H9 (cell line): ENCODE results near the gene C1QTNF9B. TPM values are rescaled to one million over a fixed set of nuclear protein-coding genes. Genes with fewer than 3 reads are reported as not detected.

ENCODE experiments used
- DNase-seq: peaks from one replicate; pipeline ENCODE4 v3.0.0-alpha.2; 2017
- H2AFZ ChIP-seq: one replicate; pipeline ENCODE4 v1.6.1; 2013; ENCODE audit warnings: mild to moderate bottlenecking, low read length, control low read depth, moderate library complexity
- H2AK5ac ChIP-seq: 2 replicates; pipeline ENCODE4 v1.6.1; 2013; ENCODE audit warnings: low read length, control low read depth, mixed read lengths; ENCODE audit not compliant: insufficient read length
- H2BK120ac ChIP-seq: one replicate; pipeline ENCODE4 v1.6.1; 2013; ENCODE audit warnings: low read depth, mild to moderate bottlenecking, low read length, control low read depth, inconsistent platforms; ENCODE audit not compliant: poor library complexity, severe bottlenecking
- H2BK12ac ChIP-seq: 2 replicates; pipeline ENCODE4 v1.6.1; 2013; ENCODE audit warnings: low read length, control low read depth, mixed read lengths, low read depth; ENCODE audit not compliant: insufficient read length
- H2BK15ac ChIP-seq: 2 replicates; pipeline ENCODE4 v1.6.1; 2013; ENCODE audit warnings: low read depth, low read length, control low read depth
- H2BK20ac ChIP-seq: one replicate; pipeline ENCODE4 v1.6.1; 2013; ENCODE audit warnings: low read depth, mild to moderate bottlenecking, low read length, control low read depth, inconsistent platforms; ENCODE audit not compliant: poor library complexity, severe bottlenecking
- H2BK5ac ChIP-seq: 2 replicates; pipeline ENCODE4 v1.6.1; 2013; ENCODE audit warnings: low read length, control low read depth, mixed read lengths; ENCODE audit not compliant: insufficient read length
- H3K14ac ChIP-seq: 2 replicates; pipeline ENCODE4 v1.6.1; 2013; ENCODE audit warnings: low read length, control low read depth; ENCODE audit not compliant: insufficient read depth
- H3K18ac ChIP-seq: 2 replicates; pipeline ENCODE4 v1.6.1; 2013; ENCODE audit warnings: low read depth, mild to moderate bottlenecking, mixed read lengths, low read length, control low read depth; ENCODE audit not compliant: insufficient read length
- H3K23ac ChIP-seq: 2 replicates; pipeline ENCODE4 v1.6.1; 2013; ENCODE audit warnings: low read length, control low read depth, mixed read lengths, low read depth; ENCODE audit not compliant: insufficient read length
- H3K23me2 ChIP-seq: 2 replicates; pipeline ENCODE4 v1.6.1; 2013; ENCODE audit warnings: low read depth, mild to moderate bottlenecking, mixed read lengths, low read length, control low read depth; ENCODE audit not compliant: insufficient read length, poor library complexity, severe bottlenecking
- H3K27ac ChIP-seq: 2 replicates; pipeline ENCODE4 v1.5.1; 2013; ENCODE audit warnings: low read length, control low read depth, mixed read lengths, low read depth; ENCODE audit not compliant: insufficient read length
- H3K27me3 ChIP-seq: 2 replicates; pipeline ENCODE4 v1.6.1; 2013; ENCODE audit warnings: low read length, control low read depth, inconsistent platforms; ENCODE audit not compliant: insufficient read depth
- H3K4ac ChIP-seq: 2 replicates; pipeline ENCODE4 v1.6.1; 2013; ENCODE audit warnings: low read depth, mild to moderate bottlenecking, control low read depth, inconsistent platforms, low read length, moderate library complexity
- H3K4me1 ChIP-seq: 2 replicates; pipeline ENCODE4 v1.6.1; 2013; ENCODE audit warnings: low read length, control low read depth, inconsistent platforms; ENCODE audit not compliant: insufficient read depth
- H3K4me2 ChIP-seq: 2 replicates; pipeline ENCODE4 v1.6.1; 2013; ENCODE audit warnings: low read length, control low read depth, mixed read lengths; ENCODE audit not compliant: insufficient read length, insufficient read depth
- H3K56ac ChIP-seq: 2 replicates; pipeline ENCODE4 v1.6.1; 2013; ENCODE audit warnings: low read depth, mild to moderate bottlenecking, mixed read lengths, low read length, control low read depth; ENCODE audit not compliant: insufficient read length
- H3K79me1 ChIP-seq: 2 replicates; pipeline ENCODE4 v1.6.1; 2013; ENCODE audit warnings: low read depth, mild to moderate bottlenecking, moderate library complexity, low read length, control low read depth, inconsistent platforms; ENCODE audit not compliant: insufficient read depth, poor library complexity, severe bottlenecking
- H3K79me2 ChIP-seq: 2 replicates; pipeline ENCODE4 v1.6.1; 2013; ENCODE audit warnings: low read length, control low read depth, inconsistent platforms; ENCODE audit not compliant: insufficient read depth
- H3K9ac ChIP-seq: 2 replicates; pipeline ENCODE4 v1.6.1; 2013; ENCODE audit warnings: low read length, control low read depth, mixed read lengths; ENCODE audit not compliant: insufficient read length; ENCODE audit errors: extremely low read depth
- H3K9me3 ChIP-seq: one replicate; pipeline ENCODE4 v1.6.1; 2013; ENCODE audit warnings: low read depth, low read length, inconsistent platforms; ENCODE audit not compliant: control insufficient read depth
- H3T11ph ChIP-seq: one replicate; pipeline ENCODE4 v1.6.1; 2013; ENCODE audit warnings: mild to moderate bottlenecking, low read length, control low read depth, inconsistent platforms
- H4K20me1 ChIP-seq: one replicate; pipeline ENCODE4 v1.6.1; 2013; ENCODE audit not compliant: control insufficient read depth, insufficient read length, insufficient read depth
- H4K5ac ChIP-seq: 2 replicates; pipeline ENCODE4 v1.6.1; 2013; ENCODE audit warnings: low read depth, mild to moderate bottlenecking, mixed read lengths, low read length, control low read depth; ENCODE audit not compliant: insufficient read length
- H4K8ac ChIP-seq: replicated peaks from 2 replicates; pipeline ENCODE4 v1.6.1; 2013; ENCODE audit warnings: low read length, control low read depth, mixed read lengths, low read depth; ENCODE audit not compliant: insufficient read length
- H4K91ac ChIP-seq: 2 replicates; pipeline ENCODE4 v1.6.1; 2013; ENCODE audit warnings: low read depth, mild to moderate bottlenecking, moderate library complexity, mixed read lengths, low read length, control low read depth; ENCODE audit not compliant: insufficient read length
- H3K27ac Mint-ChIP-seq, 3 experiments: 2 replicates in 2 of 3; 3 replicates in 1 of 3; pipeline ENCODE4 v1.8.0; 2020 to 2021; ENCODE audit warnings: mixed read lengths in 3 of 3, mild to moderate bottlenecking in 1 of 3, moderate library complexity in 1 of 3
- H3K27me3 Mint-ChIP-seq: 2 replicates; pipeline ENCODE4 v1.8.0; 2021; ENCODE audit warnings: low read depth, mild to moderate bottlenecking, moderate library complexity, mixed read lengths
- H3K36me3 Mint-ChIP-seq, 3 experiments: 2 replicates in 2 of 3; 3 replicates in 1 of 3; pipeline ENCODE4 v1.8.0; 2020 to 2021; ENCODE audit warnings: low read depth in 3 of 3, mixed read lengths in 3 of 3; ENCODE audit not compliant: insufficient read depth in 1 of 3
- H3K4me1 Mint-ChIP-seq, 2 experiments: 2 replicates each; pipeline ENCODE4 v1.8.0; 2020; ENCODE audit warnings: mixed read lengths in 2 of 2
- H3K4me3 Mint-ChIP-seq, 2 experiments: 2 replicates in 1 of 2; 3 replicates in 1 of 2; pipeline ENCODE4 v1.8.0; 2020 to 2021; ENCODE audit warnings: mild to moderate bottlenecking in 2 of 2, mixed read lengths in 2 of 2, moderate library complexity in 1 of 2
- H3K9me3 Mint-ChIP-seq, 2 experiments: 2 replicates in 1 of 2; 3 replicates in 1 of 2; pipeline ENCODE4 v1.8.0; 2020; ENCODE audit warnings: mild to moderate bottlenecking in 2 of 2, mixed read lengths in 2 of 2, moderate library complexity in 1 of 2
- CTCF ChIP-seq: fragments of 200-600 bp; sonication (generic); conservative IDR thresholded peaks from 3 replicates; pipeline ENCODE4 v1.8.0; 2021; ENCODE audit warnings: antibody characterized with exemption, mild to moderate bottlenecking
- WGBS: extraction: QIAGEN DNeasy Blood & Tissue Kit; methylation state at CpG from one replicate; pipeline ENCODE4 v1.1.7; 2013; ENCODE audit warnings: missing lambda C conversion rate, low lambda C conversion rate, mixed read lengths; ENCODE audit not compliant: insufficient read length; ENCODE audit errors: extremely low coverage; 5-methylcytosine and 5-hydroxymethylcytosine counted together
- total RNA-seq: library from RNA; stranded (reverse); gene quantifications from 2 replicates; pipeline ENCODE4 v1.2.1, GENCODE V29; 2021

C1QTNF9B gene
- total RNA-seq, 1 experiment from 2014 or later: not detected

- H3K4me1 ChIP-seq: no peaks in the 10 kb centered on the region
- no peak overlapping the region for H3K27ac ChIP-seq
- no peak overlapping the region for H4K8ac ChIP-seq
- WGBS: no CpG with 5 or more reads among the region's 8 CpGs
- no peaks in the 10 kb centered on the region for H3K9me3 ChIP-seq
- no peak overlapping the region for H3K14ac ChIP-seq
- Mint-ChIP-seq H3K36me3 (no peaks in the 10 kb centered on the region), H3K4me3 (no peak overlapping the region), H3K27ac (peak overlapping the region in 1 of 3 experiments; percentile 79; a peak in 1 of 7 replicates), H3K27me3 (no peaks in the 10 kb centered on the region), H3K9me3 (no peaks in the 10 kb centered on the region), H3K4me1 (peaks cover 0 to 3% of the 10 kb centered on the region in 2 experiments; a peak in 1 of 4 replicates)
- no peak overlapping the region for H2BK20ac ChIP-seq
- DNase-seq: no peak
- H2BK5ac ChIP-seq: no peak overlapping the region
- no peaks in the 10 kb centered on the region for H3K27me3 ChIP-seq
- H3K23ac ChIP-seq: no peak overlapping the region
- no peak overlapping the region for H3T11ph ChIP-seq
- no peak overlapping the region for H2BK12ac ChIP-seq
- H3K9ac ChIP-seq: no peak overlapping the region
- H4K20me1 ChIP-seq: no peaks in the 10 kb centered on the region
- H3K79me2 ChIP-seq: no peaks in the 10 kb centered on the region
- H2AK5ac ChIP-seq: no peak overlapping the region
- no peaks in the 10 kb centered on the region for H3K23me2 ChIP-seq
- no peak overlapping the region for H4K5ac ChIP-seq
- no peak overlapping the region for H3K4ac ChIP-seq
- no peak overlapping the region for H3K56ac ChIP-seq
- H4K91ac ChIP-seq: no peak overlapping the region
- no peak overlapping the region for H2AFZ ChIP-seq
- H3K4me2 ChIP-seq: no peak overlapping the region
- no peak overlapping the region for H2BK120ac ChIP-seq
- no peak overlapping the region for H3K18ac ChIP-seq
- H2BK15ac ChIP-seq: no peak overlapping the region; the same call in 1 of the 2 replicates
- TF ChIP-seq CTCF: no peak
- H3K79me1 ChIP-seq: no peaks in the 10 kb centered on the region
These were observed 49.6 kb upstream of the C1QTNF9B start for GRCh38 chr13:23946900-23947299.
